Loucy (cell line): ENCODE data around the gene MTA1.

ENCODE experiments used
- H2AFZ ChIP-seq: fragments of 200-600 bp; sonication (generic); 2 replicates; pipeline ENCODE4 v1.6.0; 2016; ENCODE audit warnings: antibody characterized with exemption, mild to moderate bottlenecking, low read length, moderate library complexity
- H3F3A ChIP-seq: fragments of 200-600 bp; 2 replicates; pipeline ENCODE4 v1.6.0; 2016; ENCODE audit warnings: antibody characterized with exemption, low read depth, mild to moderate bottlenecking
- H3K27me3 ChIP-seq: fragments of 200-600 bp; sonication (generic); 2 replicates; pipeline ENCODE4 v1.6.1; 2014; ENCODE audit warnings: low read length, mild to moderate bottlenecking; ENCODE audit not compliant: insufficient read depth, poor library complexity, severe bottlenecking
- H3K36me3 ChIP-seq: fragments of 200-600 bp; sonication (generic); 2 replicates; pipeline ENCODE4 v1.6.1; 2016; ENCODE audit warnings: low read length; ENCODE audit not compliant: insufficient read depth
- H3K4me1 ChIP-seq: fragments of 200-600 bp; sonication (generic); 2 replicates; pipeline ENCODE4 v1.5.1; 2014; ENCODE audit warnings: low read length, mild to moderate bottlenecking; ENCODE audit not compliant: insufficient read depth, poor library complexity, severe bottlenecking
- H3K4me2 ChIP-seq: fragments of 200-600 bp; sonication (generic); 2 replicates; pipeline ENCODE4 v1.6.0; 2014; ENCODE audit warnings: antibody characterized with exemption, low read length, low read depth, mild to moderate bottlenecking; ENCODE audit not compliant: poor library complexity, severe bottlenecking
- H3K4me3 ChIP-seq: fragments of 200-600 bp; sonication (generic); 2 replicates; pipeline ENCODE4 v1.5.1; 2014; ENCODE audit warnings: low read length, mild to moderate bottlenecking, mixed read lengths; ENCODE audit not compliant: poor library complexity, severe bottlenecking
- H3K79me2 ChIP-seq: fragments of 200-600 bp; sonication (generic); 2 replicates; pipeline ENCODE4 v1.6.1; 2014; ENCODE audit warnings: low read length; ENCODE audit not compliant: insufficient read depth
- H3K9ac ChIP-seq: fragments of 200-600 bp; sonication (generic); 2 replicates; pipeline ENCODE4 v1.6.0; 2014; ENCODE audit warnings: mild to moderate bottlenecking, low read depth, low read length, moderate library complexity; ENCODE audit not compliant: poor library complexity, severe bottlenecking
- H3K9me2 ChIP-seq: fragments of 200-600 bp; sonication (generic); replicated peaks from 2 replicates; pipeline ENCODE4 v1.6.1; 2016; ENCODE audit warnings: low read depth, low read length, mixed read lengths
- H3K9me3 ChIP-seq: fragments of 200-600 bp; sonication (generic); 2 replicates; pipeline ENCODE4 v1.6.1; 2014; ENCODE audit warnings: mild to moderate bottlenecking, antibody characterized with exemption, low read length, low read depth; ENCODE audit not compliant: insufficient read depth
- H4K20me1 ChIP-seq: fragments of 200-600 bp; sonication (generic); 2 replicates; pipeline ENCODE4 v1.6.0; 2014; ENCODE audit warnings: antibody characterized with exemption, low read length, mild to moderate bottlenecking; ENCODE audit not compliant: insufficient read depth, poor library complexity, severe bottlenecking
- EZH2phosphoT487 ChIP-seq: fragments of 200-600 bp; IDR thresholded peaks from 2 replicates; pipeline ENCODE4 v1.6.1; 2018; ENCODE audit warnings: antibody characterized with exemption, mild to moderate bottlenecking, moderate library complexity, borderline replicate concordance
- TF ChIP-seq, protein P1 (sequence below): fragments of 200-600 bp; sonication (generic); conservative IDR thresholded peaks from 2 replicates; pipeline ENCODE4 v1.5.1; 2014; ENCODE audit warnings: mild to moderate bottlenecking, antibody characterized with exemption, low read length

MTA1 gene

DNA sequence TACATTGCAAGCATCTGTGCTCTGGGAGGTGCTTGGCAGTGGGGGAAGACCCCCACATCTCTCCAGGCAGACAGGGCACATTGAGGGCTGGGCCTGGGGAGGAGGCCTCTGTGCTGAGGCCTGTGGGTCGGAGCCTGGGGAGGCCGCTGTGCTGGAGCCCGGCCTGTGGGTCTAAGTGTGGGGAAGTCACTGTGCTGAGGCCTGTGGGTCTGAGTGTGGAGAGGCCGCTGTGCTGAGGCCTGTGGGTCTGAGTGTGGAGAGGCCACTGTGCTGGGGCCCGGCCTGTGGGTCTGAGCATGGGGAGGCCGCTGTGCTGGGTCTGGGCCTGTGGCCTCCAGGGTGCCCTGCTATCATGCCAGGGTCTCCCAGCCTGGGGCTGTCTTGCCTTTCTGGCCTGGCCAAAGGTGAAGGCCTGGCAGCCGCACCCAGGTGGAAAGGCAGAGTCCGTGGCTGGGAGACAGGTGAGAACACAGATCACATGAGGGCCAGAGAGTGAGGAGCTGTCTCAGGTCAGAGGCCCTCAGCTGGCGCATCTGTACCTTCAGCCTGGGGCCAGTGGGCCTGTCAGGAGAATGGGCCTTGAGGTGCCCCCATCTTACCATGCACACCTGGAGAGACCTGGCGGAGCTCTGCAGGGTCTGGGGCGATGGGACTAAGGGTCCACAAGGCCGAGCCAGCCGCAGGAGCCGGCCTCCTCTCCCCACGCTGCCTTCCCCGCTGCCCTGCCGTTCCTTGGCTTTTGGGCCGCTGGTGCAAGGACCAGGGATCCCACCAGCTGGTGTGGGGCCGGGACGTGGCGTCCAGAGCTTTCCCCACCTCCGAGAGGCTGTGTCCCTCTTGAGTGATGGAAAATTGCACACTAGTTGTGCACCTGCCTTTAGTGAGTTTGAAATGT lies 36.4 kb downstream of the MTA1 start:
- H2AFZ ChIP-seq: no peak overlapping the region
- H3K4me2 ChIP-seq: no peak overlapping the region
- no peaks in the 10 kb centered on the region for H3K79me2 ChIP-seq
- no peak overlapping the region for H3K9ac ChIP-seq
- no peaks in the 10 kb centered on the region for H4K20me1 ChIP-seq
- no peaks in the 10 kb centered on the region for H3K9me3 ChIP-seq
- H3K9me2 ChIP-seq: no peaks in the 10 kb centered on the region
- H3K36me3 ChIP-seq: peaks cover 62% of the 10 kb centered on the region; the same call in 1 of the 2 replicates
- TF ChIP-seq, protein P1, sequence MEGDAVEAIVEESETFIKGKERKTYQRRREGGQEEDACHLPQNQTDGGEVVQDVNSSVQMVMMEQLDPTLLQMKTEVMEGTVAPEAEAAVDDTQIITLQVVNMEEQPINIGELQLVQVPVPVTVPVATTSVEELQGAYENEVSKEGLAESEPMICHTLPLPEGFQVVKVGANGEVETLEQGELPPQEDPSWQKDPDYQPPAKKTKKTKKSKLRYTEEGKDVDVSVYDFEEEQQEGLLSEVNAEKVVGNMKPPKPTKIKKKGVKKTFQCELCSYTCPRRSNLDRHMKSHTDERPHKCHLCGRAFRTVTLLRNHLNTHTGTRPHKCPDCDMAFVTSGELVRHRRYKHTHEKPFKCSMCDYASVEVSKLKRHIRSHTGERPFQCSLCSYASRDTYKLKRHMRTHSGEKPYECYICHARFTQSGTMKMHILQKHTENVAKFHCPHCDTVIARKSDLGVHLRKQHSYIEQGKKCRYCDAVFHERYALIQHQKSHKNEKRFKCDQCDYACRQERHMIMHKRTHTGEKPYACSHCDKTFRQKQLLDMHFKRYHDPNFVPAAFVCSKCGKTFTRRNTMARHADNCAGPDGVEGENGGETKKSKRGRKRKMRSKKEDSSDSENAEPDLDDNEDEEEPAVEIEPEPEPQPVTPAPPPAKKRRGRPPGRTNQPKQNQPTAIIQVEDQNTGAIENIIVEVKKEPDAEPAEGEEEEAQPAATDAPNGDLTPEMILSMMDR: no peak
- no peak for TF ChIP-seq EZH2phosphoT487
- H3F3A ChIP-seq: no peaks in the 10 kb centered on the region
- H3K27me3 ChIP-seq: no peaks in the 10 kb centered on the region
- H3K4me3 ChIP-seq: no peak overlapping the region
- no peaks in the 10 kb centered on the region for H3K4me1 ChIP-seq

DNA sequence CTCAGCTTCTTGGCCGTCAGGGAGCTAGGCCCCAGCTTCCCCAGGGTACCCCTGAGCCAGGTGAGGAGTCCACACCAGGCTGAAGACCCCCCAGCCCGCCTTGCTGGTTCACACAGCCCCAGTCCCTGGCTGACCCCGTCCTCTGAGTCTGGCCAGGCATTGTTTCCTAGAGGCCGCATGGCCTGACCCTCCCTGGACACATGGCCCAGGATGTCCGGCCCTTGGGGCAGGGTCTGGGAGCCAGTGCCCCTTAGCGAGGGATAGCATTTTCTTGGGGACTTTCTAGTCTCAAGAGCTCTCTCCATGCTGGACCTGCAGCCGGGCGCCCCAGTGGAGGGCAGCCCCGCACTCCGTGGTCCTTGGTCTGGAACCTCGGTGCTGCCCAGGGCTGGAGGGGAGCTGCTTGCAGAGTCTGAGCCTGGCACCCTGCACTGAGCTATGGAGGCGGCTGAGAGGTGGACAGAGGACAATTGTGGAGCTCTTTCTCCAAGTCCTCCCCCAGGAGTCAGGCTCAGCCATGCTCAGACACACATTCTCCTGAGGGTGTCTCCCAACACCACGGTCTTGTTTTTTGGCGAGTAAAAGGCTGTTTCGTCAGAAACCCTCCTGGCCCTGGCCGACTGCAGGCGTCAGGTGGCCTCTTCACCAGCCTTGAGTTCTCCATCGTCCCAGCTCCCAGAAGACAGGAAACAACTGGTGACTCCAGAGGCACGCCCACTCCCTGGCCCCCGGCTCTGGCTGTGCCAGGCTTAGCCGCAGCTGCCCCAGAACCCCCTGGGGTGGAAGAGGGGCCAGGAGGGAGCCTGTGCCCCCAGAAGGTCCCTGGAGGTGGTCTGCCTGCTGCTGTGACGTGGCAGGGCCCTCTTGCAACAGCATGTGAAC lies 37.4 kb downstream of the MTA1 start:
- Histone ChIP-seq H3K79me2 (no peaks in the 10 kb centered on the region), H3K9ac (no peak overlapping the region), H3K9me2 (no peaks in the 10 kb centered on the region), H3K4me3 (no peak overlapping the region), H4K20me1 (no peaks in the 10 kb centered on the region), H3K36me3 (peaks cover 63% of the 10 kb centered on the region; the same call in 1 of the 2 replicates), H3F3A (no peaks in the 10 kb centered on the region), H3K9me3 (no peaks in the 10 kb centered on the region), H3K4me1 (no peaks in the 10 kb centered on the region), H3K4me2 (no peak overlapping the region), H2AFZ (no peak overlapping the region), H3K27me3 (no peaks in the 10 kb centered on the region)
- TF ChIP-seq, protein P1: no peak
- no peak for TF ChIP-seq EZH2phosphoT487

DNA sequence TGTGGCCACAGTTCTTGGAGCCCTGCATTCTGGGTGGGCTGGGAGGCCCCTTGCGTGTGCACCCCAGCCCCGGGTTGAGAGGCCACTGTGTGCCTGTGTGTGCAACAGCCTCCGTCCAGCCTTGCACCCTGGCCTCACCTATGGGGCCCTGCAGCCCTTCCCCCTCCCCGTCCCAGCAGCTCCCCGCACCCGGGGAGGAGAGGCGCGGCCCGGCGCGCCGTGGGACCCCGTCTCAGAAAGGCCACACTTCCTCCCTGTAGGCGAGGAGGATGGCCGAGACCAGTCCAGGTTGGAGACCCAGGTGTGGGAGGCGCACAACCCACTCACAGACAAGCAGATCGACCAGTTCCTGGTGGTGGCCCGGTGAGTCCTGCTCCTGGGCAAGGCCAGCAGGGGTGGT lies 38.4 kb downstream of the MTA1 start:
- H3K4me1 ChIP-seq: no peaks in the 10 kb centered on the region
- no peaks in the 10 kb centered on the region for H3K79me2 ChIP-seq
- no peak overlapping the region for H3K9ac ChIP-seq
- H3K4me2 ChIP-seq: no peak overlapping the region
- H4K20me1 ChIP-seq: no peaks in the 10 kb centered on the region
- H3K27me3 ChIP-seq: no peaks in the 10 kb centered on the region
- no peaks in the 10 kb centered on the region for H3F3A ChIP-seq
- TF ChIP-seq EZH2phosphoT487: no peak
- TF ChIP-seq, protein P1: no peak
- no peak overlapping the region for H3K4me3 ChIP-seq
- no peaks in the 10 kb centered on the region for H3K9me3 ChIP-seq
- no peak overlapping the region for H2AFZ ChIP-seq
- H3K36me3 ChIP-seq: peaks cover 52% of the 10 kb centered on the region; the same call in 1 of the 2 replicates
- H3K9me2 ChIP-seq: no peaks in the 10 kb centered on the region
